Measurements from ENCODE around the gene ADA. TPM values are rescaled to one million over a fixed set of nuclear protein-coding genes. Genes with fewer than 3 reads are reported as not detected.

Gene ADA
- total RNA-seq, 1 experiment from 2014 or later = 102 TPM

DNA sequence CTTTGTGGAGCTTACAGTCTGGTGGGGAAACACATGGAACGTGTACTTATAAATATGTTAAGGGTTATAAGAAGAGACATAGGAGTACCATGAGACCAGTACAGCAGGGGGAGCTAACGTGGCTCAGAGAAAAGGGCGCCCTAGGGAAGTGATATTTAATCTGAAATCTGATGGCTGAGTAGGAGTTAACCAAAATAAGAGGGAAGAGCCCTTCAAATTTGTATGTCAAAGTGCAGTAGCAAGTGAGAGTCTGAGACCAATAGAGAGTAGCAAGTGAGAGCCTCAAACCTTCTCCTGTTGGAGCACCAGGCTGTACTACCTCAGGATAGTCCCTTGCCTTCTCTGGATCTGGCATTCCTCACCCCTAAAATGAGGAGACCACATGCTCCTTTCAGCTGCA is 75.2 kb downstream of the ADA start:
- peak; percentile 19 for DNase-seq (ENCODE audit: low read depth)
- in situ Hi-C loops (cut with HindIII; ENCODE audit: low pct_unique_long_range_greater_than_20kb, low sequenced_read_pairs) = no loop called here

- in situ Hi-C loops (cut with HindIII; ENCODE audit: low pct_unique_long_range_greater_than_20kb, low sequenced_read_pairs) = no loop called here
These were observed 77.1 kb downstream of the ADA start for GRCh38 chr20:44574372-44574771.

GRCh38 chr20:44573501-44573869 is 78.0 kb downstream of the ADA start:
- in situ Hi-C loops (cut with HindIII; ENCODE audit: low pct_unique_long_range_greater_than_20kb, low sequenced_read_pairs) = no loop called here
- no peak for DNase-seq (ENCODE audit: low read depth)

More at GRCh38 chr20:44574372-44574771, 77.1 kb downstream of the ADA start:
- no peak for DNase-seq (ENCODE audit: low read depth)

GRCh38 chr20:44572551-44573500 is 78.7 kb downstream of the ADA start:
- in situ Hi-C loops (cut with HindIII; ENCODE audit: low pct_unique_long_range_greater_than_20kb, low sequenced_read_pairs) = no loop called here
- peak; percentile 33 for DNase-seq (ENCODE audit: low read depth)

GRCh38 chr20:44571362-44571988 is 80.0 kb downstream of the ADA start:
- in situ Hi-C loops (cut with HindIII; ENCODE audit: low pct_unique_long_range_greater_than_20kb, low sequenced_read_pairs) = no loop called here
- no peak for DNase-seq (ENCODE audit: low read depth)

GRCh38 chr20:44570367-44570766 is 81.1 kb downstream of the ADA start:
- in situ Hi-C loops (cut with HindIII; ENCODE audit: low pct_unique_long_range_greater_than_20kb, low sequenced_read_pairs) = no loop called here

More at GRCh38 chr20:44570367-44570766, 81.1 kb downstream of the ADA start:
- DNase-seq (ENCODE audit: low read depth) = no peak

Other genes starting within 250 kb of the ADA start
- gene TTPAL, start 175.8 kb downstream of the ADA start, total RNA-seq (2014; rRNA removed; shearing (Covaris generic); ENCODE audit: low replicate concordance) = 4.5 and 5.2 TPM in 2 replicates
- gene SERINC3, start 129.6 kb downstream of the ADA start, total RNA-seq (2014; rRNA removed; shearing (Covaris generic); ENCODE audit: low replicate concordance) = 59.5 and 60.8 TPM in 2 replicates
- gene PKIG, start 69.1 kb downstream of the ADA start, total RNA-seq (2014; rRNA removed; shearing (Covaris generic); ENCODE audit: low replicate concordance) = 38.5 and 58.1 TPM in 2 replicates
- gene CCN5, start 63.7 kb upstream of the ADA start, total RNA-seq (2014; rRNA removed; shearing (Covaris generic); ENCODE audit: low replicate concordance) = 39.7 and 55.7 TPM in 2 replicates
- not detected in 2 replicates for gene KCNK15, start 94.2 kb upstream of the ADA start, total RNA-seq (2014; rRNA removed; shearing (Covaris generic); ENCODE audit: low replicate concordance)
- gene RIMS4, start 158.8 kb upstream of the ADA start, total RNA-seq (2014; rRNA removed; shearing (Covaris generic); ENCODE audit: low replicate concordance) = not detected in 2 replicates
- gene YWHAB, start 234.0 kb upstream of the ADA start, total RNA-seq (2014; rRNA removed; shearing (Covaris generic); ENCODE audit: low replicate concordance) = 105 and 115 TPM in 2 replicates